ENCODE measurements around the gene STEAP2. TPM values are rescaled to one million over a fixed set of nuclear protein-coding genes. Genes with fewer than 3 reads are reported as not detected.

STEAP2 gene
- total and polyA plus RNA-seq, 2 donors (not counting 3 experiments of a cell fraction or from before 2014, with no cell fraction given), result 4.2 to 4.6 TPM

GRCh38 chr7:90236721-90237289, 25.3 kb downstream of the STEAP2 start:
- DNase-seq (ENCODE audit: low read depth, low spot score), result no peak
- H2AFZ ChIP-seq (ENCODE audit: low read depth, low read length), result no peak overlapping the region
- no peak overlapping the region for H3K27ac ChIP-seq (ENCODE audit: insufficient read depth, low read depth, low read length)
- H4K20me1 ChIP-seq (replicated peaks; ENCODE audit: control insufficient read depth, extremely low read depth, insufficient read depth, low read length), result no peaks in the 10 kb centered on the region
- dilution Hi-C loops (cut with MboI; ENCODE audit: extremely low pct_ligation_motif_present, low sequenced_read_pairs) (no loop called here), intact Hi-C loops (cut with micrococcal nuclease) (no loop called here)
- no peak overlapping the region for H3K9ac ChIP-seq (replicated peaks; ENCODE audit: extremely low read depth, insufficient read depth, low read length)
- TF ChIP-seq MYC (IDR thresholded peaks at IDR 0.05; ENCODE audit: low read depth, low read length) (no peak), POLR2AphosphoS5 (IDR thresholded peaks at IDR 0.05; ENCODE audit: insufficient read depth, low read depth, low read length) (no peak), GATA2 (IDR thresholded peaks at IDR 0.05; ENCODE audit: insufficient read depth, insufficient read length, low read depth, low read length) (no peak), MAX (IDR thresholded peaks at IDR 0.05; ENCODE audit: insufficient read depth, insufficient read length) (no peak), CTCF (IDR thresholded peaks at IDR 0.05; ENCODE audit: extremely low read depth in 1 of 2, insufficient read depth in 1 of 2, low read depth in 1 of 2, low read length in 2 of 2) (no peak), JUN (IDR thresholded peaks at IDR 0.05; ENCODE audit: borderline replicate concordance, insufficient read depth, insufficient read length, low read depth) (no peak), POLR2A (IDR thresholded peaks at IDR 0.05; ENCODE audit: low read depth, low read length) (no peak), FOS (IDR thresholded peaks at IDR 0.05; ENCODE audit: borderline replicate concordance, insufficient read depth, low read length) (no peak), EZH2 (IDR thresholded peaks at IDR 0.05; ENCODE audit: borderline replicate concordance, low read depth, low read length, severe bottlenecking) (no peak)
- CTCF ChIA-PET, result interaction anchor here (1.5 to 1.8 kb wide), 2 partner anchors 13 to 25 kb away, joined by 3 to 5 read pairs; partner anchors contain the start of gene STEAP2
- no peak overlapping the region for H3K4me2 ChIP-seq (ENCODE audit: insufficient read depth, low read length)
- POLR2A ChIA-PET, result no interaction called here
- H3K36me3 ChIP-seq (ENCODE audit: control insufficient read depth in 2 of 2, extremely low read depth in 1 of 2, insufficient read depth in 2 of 2, low read length in 2 of 2), result no peaks in the 10 kb centered on the region
- H3K27me3 ChIP-seq (ENCODE audit: control insufficient read depth in 2 of 2, insufficient read depth in 2 of 2, low read length in 2 of 2), result no peaks in the 10 kb centered on the region
- peaks cover 3% of the 10 kb centered on the region for H3K4me1 ChIP-seq (ENCODE audit: control insufficient read depth, extremely low read depth, insufficient read depth, low read length)
- H3K9me3 ChIP-seq (replicated peaks; ENCODE audit: control insufficient read depth, insufficient read depth, low read length), result no peaks in the 10 kb centered on the region
- no peak for FAIRE-seq
- no peaks in the 10 kb centered on the region for H3K79me2 ChIP-seq (ENCODE audit: control insufficient read depth, insufficient read depth, low read length)
- no TSS peak for BruUV-seq (replicated peaks)
- H3K4me3 ChIP-seq (replicated peaks in 1 of 3; ENCODE audit: insufficient read depth in 1 of 3, low read depth in 1 of 3, low read length in 3 of 3), result no peak overlapping the region
- no peaks in the 10 kb centered on the region for H3K9me1 ChIP-seq (replicated peaks; ENCODE audit: control insufficient read depth, extremely low read depth, insufficient read depth, low read length)
